Stimulated activated CD4-positive, alpha-beta T cell treated with anti-CD3 and anti-CD28 coated beads, Interleukin-15, amount 100 ng/mL, for 1 hour (primary cell): ENCODE data around the gene PTPRN2.

Experiments used
- DNase-seq, 2 donors: peaks; one replicate each; pipeline ENCODE4 v3.0.0-alpha.2; 2020; ENCODE audit warnings: low read depth in 1 of 2, low spot score in 1 of 2

PTPRN2 gene

DNA sequence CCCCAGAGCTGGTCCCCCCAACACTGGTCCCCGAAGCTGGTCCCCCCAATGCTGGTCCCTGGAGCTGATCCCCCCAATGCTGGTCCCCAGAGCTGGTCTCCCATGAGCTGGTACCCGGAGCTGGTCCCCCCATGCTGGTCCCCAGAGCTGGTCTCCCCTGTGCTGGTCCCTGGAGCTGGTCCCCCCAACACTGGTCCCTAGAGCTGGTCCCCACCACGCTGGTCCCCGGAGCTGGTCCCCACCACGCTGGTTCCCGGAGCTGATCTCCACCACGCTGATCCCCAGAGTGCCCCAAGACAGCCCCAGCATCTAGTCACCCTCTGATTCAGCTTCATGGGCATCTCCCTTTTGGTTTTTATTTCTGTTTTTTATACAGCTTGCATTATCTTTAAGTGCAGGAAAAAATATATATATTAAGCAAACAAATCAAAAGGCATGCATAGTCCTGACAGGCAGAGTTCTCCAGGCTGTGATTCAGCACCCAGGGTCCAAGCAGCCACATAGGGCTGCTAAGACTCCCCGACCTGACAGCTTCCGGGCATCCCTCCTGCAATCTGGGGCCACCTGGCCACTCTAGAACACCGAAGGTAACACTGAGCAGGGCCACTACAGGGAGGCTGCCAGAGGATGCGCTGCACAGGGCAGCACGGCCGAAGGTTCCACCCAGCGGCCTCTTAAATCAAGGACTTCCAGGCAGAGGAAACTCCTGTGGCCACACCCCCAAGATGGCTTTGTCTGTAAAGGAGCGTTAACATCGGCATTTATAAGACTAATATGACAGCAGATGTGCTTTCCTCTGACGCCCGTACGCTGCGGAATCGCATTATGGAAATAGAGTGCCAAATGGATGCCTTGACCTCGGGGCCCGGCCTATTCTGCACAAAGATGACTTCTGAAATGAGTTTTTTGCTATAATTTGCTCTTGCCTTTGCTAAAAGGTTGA is 215.0 kb downstream of the PTPRN2 start:
- no peak for DNase-seq

DNA sequence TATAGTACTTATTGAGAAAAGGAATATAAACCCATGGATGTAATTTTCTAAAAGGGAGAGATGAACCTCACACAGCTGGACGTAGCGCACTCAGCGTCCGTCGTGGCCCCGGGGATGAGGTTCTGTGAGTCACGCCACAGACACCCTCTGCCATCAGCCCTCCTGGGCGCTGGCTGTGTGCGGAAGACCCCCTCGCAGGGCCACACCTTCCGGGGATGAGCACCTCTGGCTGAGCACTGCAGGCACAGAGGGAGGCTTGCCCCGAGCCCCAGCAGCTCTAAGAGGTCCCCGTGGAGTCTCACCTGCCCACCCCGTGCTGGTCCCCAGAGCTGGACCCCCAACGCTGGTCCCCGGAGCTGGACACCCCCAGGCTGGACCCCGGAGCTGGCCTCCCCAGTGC is 215.8 kb downstream of the PTPRN2 start:
- DNase-seq = no peak

DNA sequence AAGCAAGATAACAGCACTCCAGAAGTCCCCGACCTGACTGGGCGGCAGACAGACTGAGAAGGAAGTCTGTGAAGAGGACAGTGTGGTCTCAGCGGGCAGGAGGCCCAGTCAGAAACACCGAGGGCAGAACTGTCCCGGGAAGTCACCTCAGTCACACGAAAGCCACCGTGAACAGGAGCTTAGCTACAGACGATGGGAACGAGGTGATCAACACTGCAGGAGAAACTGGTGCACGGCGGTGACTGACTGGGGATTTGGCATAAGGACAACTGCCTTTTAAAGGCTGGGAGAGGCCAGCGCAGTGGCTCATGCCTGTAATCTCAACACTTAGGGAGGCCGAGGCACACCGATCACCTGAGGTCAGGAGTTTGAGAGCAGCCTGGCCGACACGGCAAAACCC is 217.8 kb downstream of the PTPRN2 start:
- DNase-seq = no peak

DNA sequence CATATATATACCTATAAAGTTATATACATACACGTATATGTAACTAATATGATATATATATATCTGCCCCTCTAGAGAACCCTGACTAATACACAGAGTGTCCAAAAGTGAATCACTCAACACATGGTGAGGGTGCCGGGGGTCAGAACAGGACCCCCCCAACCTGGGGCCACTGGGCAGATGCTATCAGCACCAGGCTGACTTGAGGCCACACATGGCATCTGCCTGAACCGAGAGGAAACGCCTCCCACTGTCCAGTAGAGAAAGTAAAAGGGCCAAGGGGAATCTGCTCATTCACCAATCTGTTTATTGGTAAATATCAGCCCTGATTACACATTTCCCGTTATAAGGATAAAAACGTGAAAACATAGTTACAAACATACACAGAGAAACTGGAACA is 218.3 kb downstream of the PTPRN2 start:
- DNase-seq = no peak

DNA sequence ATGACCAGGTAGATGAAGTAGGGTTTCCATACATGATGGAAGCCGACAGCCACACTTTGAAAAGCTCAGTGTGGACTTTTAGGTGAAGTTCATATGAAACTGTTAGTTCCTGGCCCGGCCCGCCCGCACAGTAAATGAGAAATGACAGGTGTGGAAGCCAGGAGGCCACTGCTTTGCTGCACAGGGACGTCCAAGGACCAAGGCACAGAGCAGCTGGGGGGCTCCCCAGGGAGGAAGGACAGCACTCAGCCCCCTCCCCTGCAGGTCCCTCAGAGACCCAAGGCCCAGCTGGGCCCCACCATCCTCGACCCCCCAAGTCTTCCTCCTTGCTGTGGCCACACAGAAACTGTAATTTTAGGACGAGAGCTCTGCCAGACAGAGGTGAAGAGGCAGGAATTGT is 219.2 kb downstream of the PTPRN2 start:
- no peak for DNase-seq

DNA sequence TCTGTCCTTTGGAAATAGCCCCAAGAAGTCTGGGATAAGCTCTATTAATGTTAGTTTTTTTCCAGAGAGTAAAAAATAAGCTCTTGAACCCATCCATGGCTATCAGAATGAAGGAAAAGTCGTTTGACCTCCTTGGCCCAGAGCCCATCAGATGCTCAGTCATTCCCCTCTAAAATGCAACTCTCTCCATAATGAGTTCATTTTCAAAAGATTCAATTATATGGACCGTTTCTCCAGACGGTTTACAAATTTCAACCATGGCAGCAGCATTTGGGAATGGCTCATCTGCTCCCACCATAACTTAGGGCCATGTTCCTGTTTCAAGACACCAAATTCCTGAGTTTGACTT is 220.0 kb downstream of the PTPRN2 start:
- no peak for DNase-seq

DNA sequence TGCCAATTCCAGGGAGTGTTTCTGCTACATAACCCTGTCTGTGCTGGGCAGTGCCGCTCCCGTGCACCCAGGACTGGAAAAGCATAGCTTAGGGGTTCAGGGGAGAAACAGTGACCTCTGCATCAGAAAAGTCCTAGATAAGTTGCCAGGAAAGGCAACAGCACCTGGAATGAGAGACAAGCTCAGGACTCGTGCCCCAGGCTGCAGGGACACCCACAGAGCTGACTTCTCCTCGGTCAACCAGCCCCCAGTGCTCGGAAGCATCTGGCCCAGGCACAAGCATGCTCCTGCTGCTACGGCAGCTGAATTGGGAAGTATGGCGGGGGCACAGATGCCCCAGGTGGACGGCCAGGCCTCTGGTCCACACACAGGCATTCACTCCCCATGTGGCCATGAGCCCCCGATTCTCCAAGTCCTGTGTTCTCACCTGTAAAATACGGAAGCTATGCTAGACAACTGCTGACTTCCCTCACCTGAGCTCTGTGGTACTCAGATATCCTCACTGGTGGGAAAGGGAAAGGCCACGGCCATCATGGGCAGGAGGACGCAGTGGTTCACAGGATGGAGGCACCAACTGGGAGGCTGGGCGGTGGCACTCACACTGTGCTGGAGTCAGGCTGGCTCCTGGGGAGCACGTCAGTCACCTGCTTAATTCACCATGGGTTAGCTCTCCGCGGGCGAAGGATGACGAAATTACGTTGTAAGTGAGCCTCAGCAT is 220.5 kb downstream of the PTPRN2 start:
- no peak for DNase-seq

DNA sequence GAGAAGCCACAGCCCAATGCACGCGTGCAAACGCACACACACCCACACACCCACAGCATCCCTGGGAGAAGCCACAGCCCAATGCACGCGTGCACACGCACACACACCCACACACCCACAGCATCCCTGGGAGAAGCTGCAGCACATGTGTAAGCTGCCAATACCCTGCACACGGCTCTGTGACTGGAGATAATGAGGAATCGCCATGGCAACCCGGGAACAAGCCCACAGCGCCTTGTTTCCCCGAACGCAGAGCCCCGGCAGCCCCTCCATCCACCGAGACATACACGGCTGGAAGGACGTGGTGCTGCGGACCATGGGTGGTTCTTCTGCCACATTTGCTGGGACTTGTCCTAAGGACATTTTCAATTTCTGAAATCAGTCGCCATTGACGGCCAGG is 221.3 kb downstream of the PTPRN2 start:
- DNase-seq = no peak

DNA sequence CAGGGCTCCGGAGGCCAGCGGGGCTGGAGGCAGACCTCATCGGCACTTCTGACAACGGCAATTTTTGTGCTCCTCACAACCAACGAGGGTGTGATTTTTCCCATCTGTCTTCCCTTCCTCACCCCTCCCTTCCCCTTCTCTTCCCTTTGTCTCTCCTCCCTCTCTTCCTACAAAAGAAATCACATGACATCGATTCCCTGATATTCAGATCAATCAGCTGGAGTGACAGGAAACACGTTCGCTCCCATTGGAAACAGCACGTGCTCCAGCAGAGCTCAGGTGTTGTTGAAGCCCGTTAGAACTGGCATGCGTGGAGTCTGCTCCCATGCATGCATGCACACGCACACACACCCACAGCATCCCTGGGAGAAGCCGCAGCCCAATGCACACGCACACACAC is 222.4 kb downstream of the PTPRN2 start:
- DNase-seq = no peak

DNA sequence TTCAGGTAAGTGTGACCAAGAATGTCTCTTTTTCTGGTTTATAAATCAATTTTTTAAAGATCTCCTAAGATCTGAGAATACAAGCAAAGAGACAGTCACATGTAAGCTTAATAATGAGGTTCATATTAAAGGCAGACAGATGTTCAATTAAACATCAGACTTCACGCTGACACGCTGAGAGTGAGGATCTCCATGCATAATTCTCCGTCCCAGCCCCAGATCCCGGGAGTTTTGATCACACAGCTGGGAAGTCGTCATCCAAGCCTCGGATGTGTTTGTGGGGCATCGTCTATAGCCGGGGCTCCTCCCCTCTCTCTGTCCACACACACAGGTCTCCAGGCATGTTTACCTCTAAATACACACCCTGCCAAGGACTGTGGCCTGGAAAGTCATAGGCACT is 223.2 kb downstream of the PTPRN2 start:
- no peak for DNase-seq

DNA sequence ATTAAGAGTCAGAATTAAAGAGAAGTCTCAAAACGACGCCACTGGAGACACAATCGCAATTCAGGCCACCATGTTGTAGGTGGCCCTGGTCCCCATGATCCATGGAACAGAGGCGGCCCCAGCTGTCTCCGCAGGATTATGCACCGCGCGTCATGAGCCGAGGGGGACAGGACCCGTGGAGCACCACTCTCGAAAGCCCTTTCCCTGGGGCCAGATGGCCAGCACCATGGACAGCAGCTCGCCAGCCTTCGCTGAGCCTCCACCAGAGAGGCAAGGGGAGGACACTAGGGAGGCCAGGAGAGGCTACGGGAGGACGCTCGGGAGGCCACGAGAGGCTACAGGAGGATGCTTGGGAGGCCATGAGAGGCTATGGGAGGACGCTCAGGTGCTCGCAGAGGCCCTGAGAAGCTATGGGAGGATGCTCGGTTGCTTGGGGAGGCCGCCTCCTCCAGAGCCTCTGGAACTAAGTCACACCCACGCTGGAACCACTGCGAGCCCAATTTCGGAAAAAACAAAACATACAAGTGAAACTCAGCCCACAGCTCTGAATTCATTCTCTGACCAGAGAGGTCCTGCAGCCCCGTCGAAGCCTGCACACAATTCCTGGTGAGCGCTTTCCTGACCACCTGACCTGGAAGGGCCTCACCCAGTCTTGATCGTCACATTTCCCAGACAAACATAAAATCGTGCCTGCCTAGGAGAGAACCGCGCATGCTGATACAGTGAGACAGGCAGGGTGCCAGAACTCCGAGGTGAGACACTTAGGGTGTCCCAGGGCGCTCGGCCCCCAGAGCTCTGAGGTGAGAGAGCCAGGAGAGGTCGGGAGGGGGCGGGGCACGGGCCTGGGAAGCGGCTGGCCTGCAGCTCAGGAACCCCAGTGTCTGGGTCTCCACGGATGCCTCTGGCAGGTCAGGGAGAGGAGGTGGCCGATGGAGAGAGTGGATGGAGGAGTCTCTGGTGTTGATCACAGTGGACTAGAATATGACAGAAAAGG is 224.4 kb downstream of the PTPRN2 start:
- DNase-seq = no peak

DNA sequence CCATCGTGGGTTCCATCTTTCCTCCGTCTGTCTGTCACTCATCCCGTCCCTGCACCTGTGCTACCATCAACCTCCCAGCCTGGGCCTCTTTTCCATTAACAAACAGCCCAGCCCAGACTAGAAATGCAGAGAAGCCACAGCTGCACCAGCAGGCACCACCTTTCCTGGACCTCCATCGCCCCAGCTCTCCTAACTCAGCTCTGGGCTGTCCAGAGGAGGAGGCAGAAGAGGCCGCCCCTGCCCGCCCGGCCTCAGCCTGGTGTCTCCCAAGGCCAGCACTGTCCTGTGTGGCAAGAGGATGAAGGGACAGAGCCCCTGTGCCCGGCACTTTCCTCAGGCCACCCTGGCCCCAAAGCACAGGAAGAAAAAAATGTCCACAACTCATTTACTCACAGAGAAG is 225.6 kb downstream of the PTPRN2 start:
- no peak for DNase-seq

DNA sequence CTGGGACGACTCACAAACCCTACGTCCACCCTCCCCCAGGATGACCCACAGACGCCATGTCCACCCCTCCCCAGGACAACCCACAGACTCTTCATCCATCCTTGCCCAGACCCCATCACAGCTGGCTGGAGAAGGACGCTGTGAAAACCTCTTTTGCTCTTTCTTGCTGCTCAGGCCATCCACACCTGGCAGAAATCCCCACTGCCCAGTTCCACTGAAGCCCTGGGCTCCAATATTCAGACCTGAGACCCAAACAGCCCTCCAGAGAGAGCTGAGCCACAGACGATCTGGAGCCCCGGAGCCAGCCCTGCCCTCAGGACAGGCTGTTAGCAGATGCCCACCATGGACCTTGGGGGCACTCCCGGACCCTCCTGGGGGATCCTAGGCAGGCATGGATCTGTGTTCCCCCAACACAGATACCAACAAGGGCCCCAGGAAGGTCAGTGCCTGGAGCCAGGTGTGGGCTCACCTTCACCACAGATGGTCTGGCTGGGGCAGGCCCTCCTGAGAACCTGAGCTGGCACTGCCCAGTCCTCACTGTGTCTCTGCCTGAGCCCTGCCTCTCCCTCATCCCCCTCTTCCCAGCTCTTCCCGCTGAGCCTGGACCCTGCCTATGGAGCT is 226.2 kb downstream of the PTPRN2 start:
- no peak for DNase-seq

DNA sequence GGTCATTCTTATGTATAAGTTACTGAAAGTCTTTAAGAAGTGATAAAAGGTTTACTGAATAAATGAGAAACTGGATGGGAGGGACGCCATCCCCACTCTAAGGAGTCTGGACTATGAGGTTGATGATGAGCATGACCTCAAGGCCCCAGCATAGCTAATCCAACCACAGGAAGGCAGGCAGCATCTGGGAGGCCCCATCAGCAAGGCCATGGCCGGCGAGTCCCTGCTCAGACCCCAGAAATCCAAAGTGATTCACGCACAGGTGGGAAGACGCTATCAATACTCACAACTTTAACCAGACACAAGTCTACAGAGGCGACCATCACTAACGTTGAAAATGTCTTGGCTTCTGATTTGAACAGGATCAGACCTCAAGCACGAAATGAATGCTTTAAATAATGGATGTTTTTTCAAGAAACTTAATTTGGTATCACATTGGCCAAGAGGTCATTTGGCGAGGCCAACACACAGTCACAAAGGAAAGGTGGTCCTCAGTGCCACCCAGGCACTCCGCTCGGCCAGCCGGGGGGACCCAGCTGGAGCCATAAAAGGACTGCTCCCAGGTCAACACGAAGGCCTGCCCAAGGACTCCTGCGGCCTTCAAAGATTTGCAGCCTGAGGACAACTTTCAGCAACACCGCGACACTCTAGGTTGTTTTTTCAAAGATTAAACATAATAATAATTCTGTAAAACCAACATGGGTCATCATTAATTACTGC is 228.5 kb downstream of the PTPRN2 start:
- no peak for DNase-seq

DNA sequence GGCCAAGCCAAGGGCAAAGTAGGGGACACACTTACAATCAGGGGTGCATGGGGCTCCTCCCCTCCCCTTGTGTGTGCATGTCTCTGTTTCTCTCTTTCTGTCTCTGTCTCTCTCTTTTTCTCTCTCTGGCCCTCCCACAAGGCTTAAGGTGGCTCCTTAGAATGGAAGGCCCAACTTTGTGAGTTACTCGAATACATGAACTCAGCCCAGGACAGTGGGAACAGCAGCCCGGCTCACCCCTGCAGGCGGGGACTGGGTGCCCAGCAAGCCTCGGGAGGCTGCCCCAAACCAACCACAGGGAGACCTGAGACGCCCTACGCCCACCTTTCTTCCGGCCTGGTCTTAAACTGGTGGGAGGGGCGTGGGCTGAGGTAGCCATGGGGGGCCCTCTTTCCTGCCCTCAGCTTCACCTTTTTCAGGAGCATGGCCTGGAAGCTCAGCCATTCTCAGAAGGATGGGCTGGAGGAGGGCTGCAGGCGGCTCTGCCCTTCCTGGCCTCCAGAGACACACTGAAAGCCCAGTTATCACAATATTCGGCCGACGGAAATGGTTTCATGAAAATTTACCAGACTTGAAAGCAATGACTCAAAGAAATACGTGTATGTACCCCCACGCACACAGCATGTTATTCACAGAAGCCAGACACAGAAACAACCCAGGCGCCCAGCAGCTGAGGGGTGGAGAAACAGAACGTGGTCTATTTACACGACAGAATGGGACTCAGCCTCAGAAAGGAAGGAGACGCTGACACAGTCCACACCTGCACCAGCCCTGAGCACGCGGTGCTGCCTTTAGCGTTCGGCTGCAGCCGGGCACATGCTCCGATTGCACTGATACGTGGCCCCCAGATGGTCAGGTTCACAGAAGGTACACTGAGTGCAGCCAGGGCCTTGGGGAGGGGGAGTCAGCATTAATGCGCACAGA is 229.5 kb downstream of the PTPRN2 start:
- no peak for DNase-seq

DNA sequence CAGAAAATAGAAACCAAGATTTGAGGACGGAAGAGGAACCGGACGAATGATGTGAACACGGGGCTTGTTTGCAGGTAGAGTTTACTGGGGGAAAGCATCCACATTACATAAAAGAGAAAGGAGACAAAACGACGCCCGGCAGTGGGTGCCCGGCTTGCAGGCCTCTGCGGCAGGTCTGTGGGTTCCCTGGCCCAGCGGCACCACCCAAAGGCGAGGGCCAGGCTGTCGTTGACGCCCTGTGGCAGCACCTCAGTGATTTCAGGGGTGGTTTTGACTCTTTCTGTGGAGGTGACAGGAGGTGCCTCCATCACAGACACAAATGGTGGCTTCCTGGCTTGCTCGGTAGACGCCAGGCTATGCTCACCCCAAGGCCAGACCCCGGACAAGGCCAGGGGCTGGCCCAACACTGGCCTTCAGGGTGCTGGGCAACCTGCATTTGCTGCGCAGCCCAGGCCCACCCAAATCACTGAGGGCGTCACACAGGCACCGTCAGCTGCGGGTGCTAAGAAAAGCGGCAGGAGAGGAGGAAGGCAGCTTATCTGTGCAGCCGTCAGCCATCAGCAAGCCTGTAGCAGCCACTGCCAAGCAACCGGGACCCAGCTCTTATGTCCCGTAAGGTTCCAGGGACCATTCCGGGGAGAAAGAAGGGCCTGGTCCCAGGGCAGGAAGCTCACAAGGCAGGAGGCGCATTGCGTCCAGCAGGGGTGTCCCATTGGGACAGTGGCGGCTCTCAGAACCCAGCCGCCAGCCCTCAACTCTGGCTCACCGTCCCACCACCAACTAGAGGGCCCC is 230.3 kb downstream of the PTPRN2 start:
- no peak for DNase-seq

DNA sequence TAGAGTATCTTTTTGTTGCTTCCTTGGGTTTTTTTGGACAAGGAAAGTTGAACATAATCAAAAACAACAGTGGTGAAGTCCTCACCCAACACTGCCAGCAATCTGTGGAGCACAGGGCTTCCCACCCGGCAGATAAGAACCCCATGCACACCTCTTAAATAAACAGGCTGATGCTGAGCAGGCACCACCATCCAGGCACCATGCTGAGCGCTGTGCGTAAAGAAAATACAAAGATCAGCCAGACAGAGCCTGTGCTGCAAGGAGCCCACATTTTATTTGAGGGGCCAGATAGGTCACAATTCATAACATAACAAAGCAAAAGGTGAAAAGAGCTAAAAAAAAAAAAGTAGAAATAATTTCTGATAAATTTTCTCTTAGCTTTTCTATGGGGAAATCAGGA is 231.2 kb downstream of the PTPRN2 start:
- DNase-seq = no peak

DNA sequence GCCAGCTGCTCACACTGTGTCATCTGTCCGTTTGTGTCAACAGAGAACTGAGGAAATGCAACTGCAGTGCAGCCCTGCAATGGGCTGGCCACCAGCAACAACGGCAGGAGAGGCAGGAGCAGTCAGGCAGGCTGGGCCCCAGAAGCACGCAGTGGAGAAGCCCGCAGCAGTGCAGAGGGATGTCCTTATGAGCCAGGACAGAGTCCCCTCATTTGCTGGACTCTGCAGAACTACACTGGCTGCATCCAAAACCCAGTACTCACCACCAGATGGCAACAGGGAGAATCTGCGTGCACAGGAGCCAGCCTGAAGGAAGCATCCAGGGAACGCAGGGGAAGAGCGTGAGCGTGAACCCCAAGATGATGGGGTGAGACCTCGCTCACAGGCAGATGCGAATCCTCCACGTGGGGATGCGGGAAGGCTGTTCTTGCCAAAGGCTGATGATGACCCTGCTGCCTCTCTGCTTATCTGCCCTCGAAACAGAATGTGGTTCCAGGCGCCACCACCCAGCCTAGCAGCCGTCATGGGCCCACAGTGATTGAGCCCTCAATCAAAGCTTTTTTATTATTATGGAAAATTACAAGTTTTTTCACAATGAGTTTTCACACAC is 232.1 kb downstream of the PTPRN2 start:
- no peak for DNase-seq
